Measurements from ENCODE around the gene BLNK. TPM values are rescaled to one million over a fixed set of nuclear protein-coding genes. Genes with fewer than 3 reads are reported as not detected.

BLNK gene
- total and polyA plus RNA-seq, 9 of the 15 experiments (the other 6 are each of a cell fraction or from before 2014, with no cell fraction given), result not detected

DNA sequence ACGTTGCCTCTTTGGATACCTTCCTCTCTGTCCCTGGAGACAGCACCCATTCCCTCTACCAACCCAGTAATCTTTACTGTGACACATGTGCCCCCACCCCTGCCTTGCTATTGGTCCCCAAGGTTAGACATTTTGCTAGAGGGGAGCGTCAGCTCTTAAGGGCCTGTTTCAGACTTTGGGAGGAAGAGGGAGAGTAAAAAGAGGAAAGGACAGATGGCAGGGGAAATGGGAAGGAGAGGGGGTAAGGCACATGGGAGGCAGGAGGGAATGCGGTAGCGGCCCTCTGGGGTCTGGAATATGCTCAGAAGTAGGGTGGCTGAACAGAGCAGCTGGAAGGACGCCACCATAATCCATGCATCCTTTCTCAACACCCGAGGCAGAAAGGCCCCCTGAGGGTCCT lies 12.2 kb downstream of the BLNK start:
- Histone ChIP-seq H3K4me3 (no peak overlapping the region), H4K20me1 (replicated peaks; ENCODE audit: control insufficient read depth, insufficient read depth, low read length) (no peaks in the 10 kb centered on the region), H3K36me3 (ENCODE audit: control insufficient read depth, insufficient read depth, low read length) (no peaks in the 10 kb centered on the region), H3K27me3 (ENCODE audit: control insufficient read depth in 2 of 2, insufficient read depth in 2 of 2, low read length in 2 of 2) (peaks cover 0 to 27% of the 10 kb centered on the region in 2 experiments; a peak in 2 of 5 replicates), H3K9ac (ENCODE audit: insufficient read depth in 1 of 2, low read depth in 2 of 2, low read length in 2 of 2) (no peak overlapping the region), H3K79me2 (ENCODE audit: control insufficient read depth, insufficient read depth, low read length) (no peaks in the 10 kb centered on the region), H3K4me1 (replicated peaks in 1 of 2; ENCODE audit: control insufficient read depth in 2 of 2, insufficient read depth in 2 of 2, low read length in 2 of 2) (no peaks in the 10 kb centered on the region), H3K9me1 (ENCODE audit: control insufficient read depth, insufficient read depth, low read length) (no peaks in the 10 kb centered on the region), H3K27ac (ENCODE audit: extremely low read depth, low read depth, low read length) (no peak overlapping the region), H3K4me2 (ENCODE audit: insufficient read depth, low read length) (no peak overlapping the region), H2AFZ (ENCODE audit: low read depth, low read length) (no peak overlapping the region), H3K9me3 (replicated peaks; ENCODE audit: control insufficient read depth, insufficient read depth, low read depth, low read length) (no peaks in the 10 kb centered on the region)
- ATAC-seq (no peak), FAIRE-seq (no peak), DNase-seq (ENCODE audit: extremely low read depth in 1 of 4, low spot score in 3 of 4) (no peak)
- ChIA-PET POLR2A (interaction anchor here (0.6 kb wide), 1 partner anchor 46 kb away, joined by 3 read pairs; no protein-coding TSS in a partner anchor), CTCF (ENCODE audit: low intra/inter-chr PET ratio) (no interaction called here)
- intact Hi-C loops (cut with micrococcal nuclease) (no loop called here), in situ Hi-C loops (cut with MboI) (no loop called here)
- no TSS peak for BruUV-seq (replicated peaks)
- 0% methylated on average over 5 of the region's 6 CpGs for WGBS (ENCODE audit: insufficient coverage, low coverage, missing lambda C conversion rate)
- no peak for TF ChIP-seq SMAD2 (IDR thresholded peaks at IDR 0.05; ENCODE audit: low read depth, low read length)
- TF ChIP-seq NR3C1 (CRISPR knock-in tag; IDR thresholded peaks at IDR 0.05), result no peak
- no peak for TF ChIP-seq NCOA1 (IDR thresholded peaks at IDR 0.05; ENCODE audit: low read depth)
- no peak for TF ChIP-seq SETDB1 (IDR thresholded peaks at IDR 0.05; ENCODE audit: low read length)
- TF ChIP-seq, protein P1, sequence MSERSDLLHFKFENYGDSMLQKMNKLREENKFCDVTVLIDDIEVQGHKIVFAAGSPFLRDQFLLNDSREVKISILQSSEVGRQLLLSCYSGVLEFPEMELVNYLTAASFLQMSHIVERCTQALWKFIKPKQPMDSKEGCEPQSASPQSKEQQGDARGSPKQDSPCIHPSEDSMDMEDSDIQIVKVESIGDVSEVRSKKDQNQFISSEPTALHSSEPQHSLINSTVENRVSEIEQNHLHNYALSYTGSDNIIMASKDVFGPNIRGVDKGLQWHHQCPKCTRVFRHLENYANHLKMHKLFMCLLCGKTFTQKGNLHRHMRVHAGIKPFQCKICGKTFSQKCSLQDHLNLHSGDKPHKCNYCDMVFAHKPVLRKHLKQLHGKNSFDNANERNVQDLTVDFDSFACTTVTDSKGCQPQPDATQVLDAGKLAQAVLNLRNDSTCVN (CRISPR knock-in tag; IDR thresholded peaks at IDR 0.05), result no peak
- no peak for TF ChIP-seq TEAD1 (CRISPR knock-in tag; IDR thresholded peaks at IDR 0.05)
- no peak for TF ChIP-seq ZNF699 (CRISPR knock-in tag; IDR thresholded peaks at IDR 0.05; ENCODE audit: insufficient replicate concordance)
- TF ChIP-seq ZKSCAN1 (IDR thresholded peaks at IDR 0.05; ENCODE audit: low read depth, low read length), result no peak
- no peak for TF ChIP-seq SNIP1 (IDR thresholded peaks at IDR 0.05; ENCODE audit: low read depth)
- no peak for TF ChIP-seq SMAD4 (CRISPR knock-in tag; conservative IDR thresholded peaks at IDR 0.05)
- TF ChIP-seq, protein P2, sequence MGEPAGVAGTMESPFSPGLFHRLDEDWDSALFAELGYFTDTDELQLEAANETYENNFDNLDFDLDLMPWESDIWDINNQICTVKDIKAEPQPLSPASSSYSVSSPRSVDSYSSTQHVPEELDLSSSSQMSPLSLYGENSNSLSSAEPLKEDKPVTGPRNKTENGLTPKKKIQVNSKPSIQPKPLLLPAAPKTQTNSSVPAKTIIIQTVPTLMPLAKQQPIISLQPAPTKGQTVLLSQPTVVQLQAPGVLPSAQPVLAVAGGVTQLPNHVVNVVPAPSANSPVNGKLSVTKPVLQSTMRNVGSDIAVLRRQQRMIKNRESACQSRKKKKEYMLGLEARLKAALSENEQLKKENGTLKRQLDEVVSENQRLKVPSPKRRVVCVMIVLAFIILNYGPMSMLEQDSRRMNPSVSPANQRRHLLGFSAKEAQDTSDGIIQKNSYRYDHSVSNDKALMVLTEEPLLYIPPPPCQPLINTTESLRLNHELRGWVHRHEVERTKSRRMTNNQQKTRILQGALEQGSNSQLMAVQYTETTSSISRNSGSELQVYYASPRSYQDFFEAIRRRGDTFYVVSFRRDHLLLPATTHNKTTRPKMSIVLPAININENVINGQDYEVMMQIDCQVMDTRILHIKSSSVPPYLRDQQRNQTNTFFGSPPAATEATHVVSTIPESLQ (CRISPR knock-in tag; IDR thresholded peaks at IDR 0.05), result no peak
- no peak for TF ChIP-seq ZNF316 (IDR thresholded peaks at IDR 0.05)

Data from K562 (cell line).